Measurements from ENCODE around the gene SORCS2.

The SORCS2 gene

DNA sequence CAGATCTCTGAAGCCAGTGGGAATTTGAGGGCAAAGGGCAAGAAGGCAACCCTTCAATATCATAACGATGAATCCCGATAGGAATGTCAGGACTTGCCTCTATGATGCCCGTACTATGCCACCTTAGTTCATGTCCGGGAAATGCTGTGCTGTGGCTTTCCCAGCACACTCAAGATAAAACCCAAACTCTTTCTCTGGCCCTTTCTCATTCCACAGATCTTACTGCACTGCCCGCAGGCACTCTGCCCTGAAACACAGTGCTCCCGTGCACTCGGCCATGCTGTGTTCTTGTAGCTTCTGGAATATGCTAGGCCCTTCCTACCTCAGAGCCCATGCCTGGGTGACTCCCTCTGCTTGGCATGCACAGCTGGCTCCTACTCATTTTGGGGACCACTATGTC, 26.3 kb downstream of the SORCS2 start:
- TF ChIP-seq CTCF (conservative IDR thresholded peaks at IDR 0.05) = no peak
- H3K27ac ChIP-seq = no peak overlapping the region

- TF ChIP-seq CTCF (conservative IDR thresholded peaks at IDR 0.05) = no peak
- no peak overlapping the region for H3K27ac ChIP-seq
Measured at GRCh38 chr4:7222521-7222920, 30.2 kb downstream of the SORCS2 start.

GRCh38 chr4:7223541-7223940, 31.2 kb downstream of the SORCS2 start:
- no peak for TF ChIP-seq CTCF (conservative IDR thresholded peaks at IDR 0.05)

DNA sequence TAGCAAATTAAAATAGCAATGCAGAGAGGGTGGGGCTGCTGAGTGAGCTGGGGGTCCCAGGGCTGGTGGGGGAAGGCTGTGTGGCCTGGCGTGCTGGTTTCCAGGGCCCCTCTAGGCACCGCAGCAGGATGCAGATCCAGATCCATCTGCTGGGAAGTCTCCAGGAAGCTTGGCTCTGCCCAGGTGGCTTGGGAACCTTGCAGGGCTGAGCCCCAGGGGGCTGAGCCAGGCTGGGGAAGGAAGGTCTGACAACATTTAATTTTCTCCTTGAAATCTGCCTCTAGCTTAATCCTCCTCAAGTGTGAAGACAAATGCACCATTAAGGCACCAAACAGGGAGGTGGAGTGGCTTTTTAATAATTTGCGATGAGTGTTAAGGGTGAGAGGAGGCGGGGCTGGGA, 31.7 kb downstream of the SORCS2 start:
- no peak overlapping the region for H3K27ac ChIP-seq
- no peak for TF ChIP-seq CTCF (conservative IDR thresholded peaks at IDR 0.05)

More at GRCh38 chr4:7223541-7223940, 31.2 kb downstream of the SORCS2 start:
- H3K27ac ChIP-seq = no peak overlapping the region

GRCh38 chr4:7224878-7225533, 32.7 kb downstream of the SORCS2 start:
- TF ChIP-seq CTCF (conservative IDR thresholded peaks at IDR 0.05) = no peak

DNA sequence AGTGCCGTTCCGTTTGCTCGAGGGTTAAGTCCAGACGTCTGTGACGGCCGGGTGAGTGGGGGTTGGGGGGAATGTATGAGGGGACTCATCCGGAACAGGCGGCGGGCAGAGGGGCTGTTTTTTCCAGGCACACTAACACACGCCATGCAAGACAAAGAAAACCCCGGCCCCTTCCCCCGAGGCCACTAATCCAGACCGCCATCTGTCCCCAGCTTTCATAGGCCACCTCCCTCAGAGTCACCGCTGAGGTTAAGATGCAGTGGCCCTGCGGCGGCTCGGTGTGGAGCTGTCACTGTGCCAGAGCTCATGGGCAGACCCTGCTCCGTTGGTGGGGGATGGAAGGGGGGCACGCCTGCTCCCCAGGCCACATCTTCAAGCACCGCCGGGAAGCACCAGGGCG, 34.1 kb downstream of the SORCS2 start:
- H3K27ac ChIP-seq = no peak overlapping the region
- no peak for TF ChIP-seq CTCF (conservative IDR thresholded peaks at IDR 0.05)

More at GRCh38 chr4:7224878-7225533, 32.7 kb downstream of the SORCS2 start:
- no peak overlapping the region for H3K27ac ChIP-seq

- no peak for TF ChIP-seq CTCF (conservative IDR thresholded peaks at IDR 0.05)
- no peak overlapping the region for H3K27ac ChIP-seq
Measured at GRCh38 chr4:7227008-7227407, 34.7 kb downstream of the SORCS2 start.
